Caki2 (cell line): ENCODE results near the gene RNASE8. TPM values are rescaled to one million over a fixed set of nuclear protein-coding genes. Genes with fewer than 3 reads are reported as not detected.
A peak's percentile ranks its signal among the peaks of the same experiment; 100 is the strongest.
"Not testable (repeated sequence)": the region's sequence is repeated elsewhere in the genome, so short reads cannot be mapped to it uniquely, and the experiment has no call there.

Source experiments
- DNase-seq: peaks from one replicate; pipeline ENCODE4 v3.0.0-alpha.2; 2015; ENCODE audit warnings: low read depth
- in situ Hi-C: cut with HindIII; loops from 2 replicates; pipeline ENCODE4 v1.10.0; 2016; ENCODE audit warnings: low sequenced_read_pairs, low pct_unique_long_range_greater_than_20kb, mixed read lengths
- total RNA-seq: library from RNA; depleted of rRNA; stranded (reverse); fragments of >200 nt; shearing (Covaris generic); gene quantifications from 2 replicates; pipeline ENCODE4 v1.2.3, GENCODE V29; 2014; ENCODE audit warnings: low replicate concordance; rRNA removed

Gene RNASE8
- total RNA-seq, result not detected in 2 replicates

GRCh38 chr14:21057803-21058675 is at the start of gene RNASE8:
Gene RNASE8, plus strand, starts transcription at chr14:21057822. Its CDS starts 71 bp downstream, at chr14:21057893.
- in situ Hi-C loops, result no loop called here
- no peak for DNase-seq

- in situ Hi-C loops, DNase-seq: not testable (repeated sequence)
Measured at GRCh38 chr14:21009721-21010120, 47.9 kb upstream of the RNASE8 start.

- in situ Hi-C loops, result no loop called here
Measured at GRCh38 chr14:21011136-21011535, 46.5 kb upstream of the RNASE8 start.

GRCh38 chr14:21014761-21015190 is 42.8 kb upstream of the RNASE8 start:
- in situ Hi-C loops, result no loop called here
- DNase-seq, result peak; percentile 62

More at GRCh38 chr14:21011136-21011535, 46.5 kb upstream of the RNASE8 start:
- DNase-seq, result no peak

- in situ Hi-C loops, result no loop called here
- no peak for DNase-seq
Measured at GRCh38 chr14:21015312-21015711, 42.3 kb upstream of the RNASE8 start.

GRCh38 chr14:21016413-21017190 is 41.0 kb upstream of the RNASE8 start:
- no peak for DNase-seq
- in situ Hi-C loops, result no loop called here

GRCh38 chr14:21017528-21018245 is 39.9 kb upstream of the RNASE8 start:
- DNase-seq, result no peak
- in situ Hi-C loops, result no loop called here

- no peak for DNase-seq
- in situ Hi-C loops, result no loop called here
Measured at GRCh38 chr14:21018286-21018685, 39.3 kb upstream of the RNASE8 start.

GRCh38 chr14:21018781-21019180 is 38.8 kb upstream of the RNASE8 start:
- in situ Hi-C loops, result no loop called here
- no peak for DNase-seq

- in situ Hi-C loops, result no loop called here
- no peak for DNase-seq
Measured at GRCh38 chr14:21019366-21019765, 38.3 kb upstream of the RNASE8 start.

- in situ Hi-C loops, result no loop called here
Measured at GRCh38 chr14:21020977-21021545, 36.6 kb upstream of the RNASE8 start.

GRCh38 chr14:21022686-21023085 is 34.9 kb upstream of the RNASE8 start:
- no peak for DNase-seq
- in situ Hi-C loops, result no loop called here

More at GRCh38 chr14:21020977-21021545, 36.6 kb upstream of the RNASE8 start:
- DNase-seq, result no peak

- DNase-seq, result no peak
- in situ Hi-C loops, result no loop called here
Measured at GRCh38 chr14:21023174-21023573, 34.4 kb upstream of the RNASE8 start.

- in situ Hi-C loops, result no loop called here
- DNase-seq, result no peak
Measured at GRCh38 chr14:21023817-21024584, 33.6 kb upstream of the RNASE8 start.

- in situ Hi-C loops, result no loop called here
- peak; percentile 16 for DNase-seq
Measured at GRCh38 chr14:21024585-21025370, 32.8 kb upstream of the RNASE8 start, which contains the start of gene NDRG2. Gene NDRG2, minus strand, starts transcription at chr14:21025061. Its CDS starts 1,746 bp downstream, at chr14:21023315.

GRCh38 chr14:21025371-21026273 is 32.0 kb upstream of the RNASE8 start:
- in situ Hi-C loops, result no loop called here
- no peak for DNase-seq
